ENCODE results near the gene KCTD16. TPM values are rescaled to one million over a fixed set of nuclear protein-coding genes. Genes with fewer than 3 reads are reported as not detected.
A peak's percentile ranks its signal among the peaks of the same experiment; 100 is the strongest.

The KCTD16 gene
- total RNA-seq, 1 experiment from 2014 or later: not detected

DNA sequence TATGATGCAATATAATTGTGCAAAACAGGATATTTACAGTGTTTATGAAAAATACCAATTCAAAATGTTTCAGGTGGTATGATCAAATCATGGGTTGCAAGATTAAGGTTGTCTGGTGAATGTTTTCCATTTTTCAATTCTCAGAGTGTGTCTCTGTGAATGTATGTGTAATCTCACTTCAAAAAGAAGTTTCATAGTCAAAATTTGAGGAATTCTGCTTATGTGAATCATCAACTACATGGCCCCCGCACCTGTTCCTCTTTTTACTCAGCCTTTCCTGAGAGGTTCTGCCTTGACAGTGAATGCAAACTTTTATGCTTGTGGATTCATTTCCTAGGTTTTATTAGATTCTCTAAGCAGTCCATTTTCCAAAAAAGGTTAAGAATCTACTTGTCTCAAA lies 32.1 kb downstream of the KCTD16 start:
- in situ Hi-C loops (cut with HindIII; ENCODE audit: low sequenced_read_pairs): no loop called here
- no peak for DNase-seq (ENCODE audit: low spot score)

DNA sequence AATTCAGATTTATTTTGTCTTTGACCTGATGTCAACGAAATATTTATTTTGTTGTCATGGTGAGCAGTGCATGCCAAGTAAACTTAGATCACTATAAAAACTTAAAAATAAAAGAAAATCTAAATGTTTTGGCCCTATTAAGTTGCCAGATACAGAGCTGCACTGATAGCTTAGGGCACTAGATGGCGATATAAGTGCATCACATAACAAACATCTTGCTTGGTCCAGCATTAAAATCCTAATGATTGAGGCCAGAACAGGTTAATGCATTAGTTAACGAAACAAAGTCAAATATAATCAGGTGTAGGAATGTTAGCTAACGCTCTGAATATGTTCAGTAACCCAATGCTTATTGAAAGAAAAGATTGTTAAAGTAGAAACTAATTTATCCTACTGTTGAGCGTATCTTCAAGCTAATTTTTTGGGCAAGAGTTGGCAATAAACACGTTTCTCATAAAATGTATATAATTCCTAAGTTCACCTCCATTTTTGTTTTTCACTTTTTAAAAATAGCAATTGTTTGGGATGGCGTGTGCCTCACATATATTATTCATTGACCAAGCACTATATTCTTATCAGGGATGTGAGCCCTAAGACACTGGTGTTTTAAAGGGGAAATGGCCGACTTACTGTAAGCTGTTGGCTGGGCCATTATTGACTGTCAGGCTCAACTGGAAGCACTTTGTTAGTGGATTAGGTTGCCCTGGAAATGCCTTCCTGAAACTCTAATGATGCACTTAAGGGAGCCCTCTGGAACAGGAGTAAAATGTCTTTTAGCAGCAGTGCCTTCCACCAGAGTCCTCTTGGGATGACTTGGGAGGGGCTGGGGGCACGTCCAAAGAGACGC lies 33.3 kb downstream of the KCTD16 start:
- DNase-seq (ENCODE audit: low spot score): peak; percentile 71
- in situ Hi-C loops (cut with HindIII; ENCODE audit: low sequenced_read_pairs): no loop called here

DNA sequence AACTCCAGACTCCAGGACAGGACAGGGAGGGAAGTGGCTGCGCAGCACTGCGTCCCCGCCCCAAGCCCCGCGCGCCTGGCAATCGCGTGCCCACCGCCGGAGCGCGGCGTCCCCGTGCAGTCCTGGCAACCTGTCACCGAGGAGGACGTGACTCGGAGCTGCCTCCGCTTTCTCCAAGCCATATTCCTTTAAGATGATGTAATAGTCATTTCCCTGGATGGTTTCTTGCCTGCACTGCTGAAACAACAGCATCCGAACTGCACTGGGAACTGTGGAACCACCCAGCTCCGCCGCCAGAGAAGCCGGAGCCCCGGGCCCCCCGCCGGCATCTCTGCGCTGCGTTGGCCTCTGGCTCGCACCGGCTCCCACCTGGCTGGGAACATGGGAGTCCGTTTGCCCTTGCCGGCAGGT lies 34.5 kb downstream of the KCTD16 start:
- DNase-seq (ENCODE audit: low spot score): peak; percentile 8
- in situ Hi-C loops (cut with HindIII; ENCODE audit: low sequenced_read_pairs): no loop called here

DNA sequence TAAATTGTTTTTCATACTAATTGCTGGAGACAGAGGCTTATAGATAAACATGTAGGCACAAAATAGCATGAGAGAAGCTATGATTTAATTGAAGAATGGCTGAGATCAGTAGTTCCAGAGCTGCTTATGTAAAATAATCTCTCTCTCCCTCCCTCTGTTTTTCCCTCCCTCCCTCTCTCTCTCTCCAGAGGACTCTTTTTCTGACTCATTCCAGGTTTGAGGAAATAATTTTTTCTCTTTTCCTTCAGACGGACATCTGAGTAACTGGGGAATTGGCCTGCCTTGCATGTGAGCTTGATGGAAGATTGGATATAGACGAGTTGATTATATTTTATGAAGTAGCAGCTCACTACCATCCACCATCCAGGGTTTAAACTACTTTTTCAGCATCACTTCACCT lies 35.5 kb downstream of the KCTD16 start:
- in situ Hi-C loops (cut with HindIII; ENCODE audit: low sequenced_read_pairs): no loop called here
- no peak for DNase-seq (ENCODE audit: low spot score)

DNA sequence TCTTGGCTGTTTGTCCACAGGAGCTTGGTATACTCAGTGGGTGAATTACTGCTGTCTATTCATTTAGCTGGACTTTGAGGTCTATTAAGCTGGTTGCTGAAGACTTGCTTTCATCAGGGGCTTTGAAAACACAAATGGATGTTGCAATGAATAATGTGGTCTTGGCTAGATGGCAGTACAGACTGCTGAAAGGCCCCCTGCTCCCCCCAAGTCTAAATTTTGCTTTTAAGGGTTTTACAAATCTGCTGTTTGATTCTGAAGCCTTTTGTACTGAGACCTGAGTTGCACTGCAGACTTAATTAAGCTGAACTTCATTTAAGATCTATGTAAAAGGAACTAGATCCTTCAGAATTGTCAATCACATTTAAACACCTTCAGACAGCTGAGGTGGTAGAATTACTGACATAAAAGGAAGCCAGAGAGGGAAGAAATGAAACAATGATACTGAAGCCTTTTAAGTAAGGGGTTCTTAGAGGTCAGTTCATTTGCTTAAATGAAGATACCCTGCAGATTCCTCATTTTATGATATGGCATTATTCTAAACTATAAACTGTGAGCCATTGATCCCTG lies 37.3 kb downstream of the KCTD16 start:
- no peak for DNase-seq (ENCODE audit: low spot score)
- in situ Hi-C loops (cut with HindIII; ENCODE audit: low sequenced_read_pairs): no loop called here

DNA sequence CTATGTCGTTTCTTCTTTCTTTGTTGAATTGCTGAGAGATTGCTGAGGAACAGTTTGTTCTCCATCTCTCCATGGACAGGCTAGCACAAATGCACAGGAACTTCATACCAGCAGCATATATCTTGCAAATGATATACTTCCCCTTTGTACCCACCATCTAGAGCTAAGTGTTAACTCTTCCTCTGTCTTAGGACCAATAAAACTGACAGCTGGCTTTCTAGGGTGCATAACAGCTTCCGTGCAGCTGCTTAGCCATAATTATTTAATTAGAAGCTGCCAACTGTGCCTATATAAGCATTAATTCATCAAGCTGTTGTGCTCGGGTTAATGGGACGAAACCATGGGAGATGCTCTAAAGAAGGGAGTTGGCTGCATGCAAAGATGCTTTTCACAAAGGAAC lies 38.7 kb downstream of the KCTD16 start:
- in situ Hi-C loops (cut with HindIII; ENCODE audit: low sequenced_read_pairs): no loop called here

DNA sequence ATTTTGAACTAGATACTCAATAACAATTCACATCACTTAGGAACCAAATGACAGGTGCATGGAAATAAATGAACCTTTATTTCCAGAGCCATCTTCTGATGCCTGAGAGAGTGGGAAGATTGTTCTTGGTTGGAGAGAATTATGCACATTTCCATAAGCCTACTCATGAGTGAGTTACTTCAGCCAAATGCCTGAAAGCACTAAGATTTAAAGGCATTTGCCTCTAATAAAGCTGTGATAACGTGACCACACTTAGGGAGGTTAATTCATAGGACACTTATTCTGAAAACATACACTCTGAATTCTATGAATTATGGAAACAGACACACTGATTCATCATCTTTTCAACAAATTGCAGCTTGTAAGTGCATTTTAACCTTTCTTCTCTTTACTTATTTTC lies 40.0 kb downstream of the KCTD16 start:
- no peak for DNase-seq (ENCODE audit: low spot score)
- in situ Hi-C loops (cut with HindIII; ENCODE audit: low sequenced_read_pairs): no loop called here

More for the DNA sequence above, 38.7 kb downstream of the KCTD16 start:
- no peak for DNase-seq (ENCODE audit: low spot score)

DNA sequence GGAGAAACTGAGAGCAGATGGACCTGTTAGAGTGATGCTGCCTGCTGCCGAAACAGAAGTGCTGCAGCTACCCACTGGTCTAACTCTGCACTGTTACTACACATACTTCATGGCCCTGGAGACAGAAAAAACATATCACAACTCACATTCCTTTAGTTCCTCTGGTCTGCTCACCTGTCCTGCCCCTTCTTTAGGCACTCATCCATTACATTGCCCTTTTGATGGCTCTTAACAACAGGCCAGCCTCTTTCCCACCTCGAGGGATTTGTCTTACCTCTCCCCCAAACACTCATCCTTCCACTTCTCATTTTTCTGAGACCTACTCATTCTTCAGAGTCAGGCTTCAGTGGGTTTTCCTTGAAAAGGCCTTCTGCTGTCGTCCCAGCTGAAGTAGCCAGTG lies 49.2 kb downstream of the KCTD16 start:
- no peak for DNase-seq (ENCODE audit: low spot score)
- in situ Hi-C loops (cut with HindIII; ENCODE audit: low sequenced_read_pairs): no loop called here

DNA sequence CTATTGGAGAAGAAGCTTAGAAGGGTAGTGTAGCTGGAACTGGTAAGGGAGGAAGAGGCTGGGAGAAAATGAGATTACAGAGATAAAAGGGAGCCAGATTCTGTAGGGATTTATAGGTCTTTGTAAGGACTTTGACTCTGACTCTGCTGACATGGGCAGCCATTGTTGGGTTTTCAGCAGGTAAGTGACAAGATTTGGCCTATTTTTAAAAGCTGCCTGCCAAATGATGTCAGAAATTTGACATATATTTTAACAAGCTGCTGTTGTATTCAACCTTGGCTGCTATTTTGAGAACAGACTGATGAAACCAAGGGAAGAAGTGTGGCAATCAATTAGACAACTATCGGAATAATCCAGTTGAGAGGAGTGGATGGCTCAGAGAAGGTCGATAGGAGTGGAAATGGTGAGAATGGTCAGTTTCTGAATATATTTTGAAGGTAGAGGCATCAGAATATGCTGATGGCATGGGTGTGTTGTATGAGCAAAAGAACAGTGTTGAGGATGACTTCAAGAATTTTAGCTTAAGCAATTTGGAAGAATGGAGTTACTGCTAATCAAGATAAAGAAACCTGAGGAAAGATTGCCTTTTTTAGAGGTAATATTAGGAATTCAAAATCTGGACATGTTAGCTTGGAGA lies 56.8 kb downstream of the KCTD16 start:
- in situ Hi-C loops (cut with HindIII; ENCODE audit: low sequenced_read_pairs): no loop called here

DNA sequence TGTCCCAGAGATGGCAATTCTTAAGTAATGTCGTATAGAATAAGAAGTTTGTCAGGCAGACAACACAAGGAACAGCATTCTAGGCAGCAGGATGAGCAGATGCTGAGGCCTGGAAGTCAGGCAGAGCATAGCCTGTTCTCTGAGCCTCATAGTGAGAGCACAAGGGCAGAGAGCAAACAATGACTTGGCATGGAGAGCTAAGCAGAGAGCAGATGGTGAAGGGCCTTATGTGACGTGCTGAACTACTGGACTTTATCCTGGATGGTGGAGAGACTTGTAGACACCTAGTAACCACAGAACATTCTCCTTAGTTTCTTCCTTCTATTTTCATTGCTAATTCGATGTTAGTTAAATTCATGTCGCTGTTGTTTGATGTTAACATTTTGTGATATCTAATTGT lies 60.1 kb downstream of the KCTD16 start:
- in situ Hi-C loops (cut with HindIII; ENCODE audit: low sequenced_read_pairs): no loop called here
- DNase-seq (ENCODE audit: low spot score): no peak

More for the DNA sequence above, 56.8 kb downstream of the KCTD16 start:
- no peak for DNase-seq (ENCODE audit: low spot score)

DNA sequence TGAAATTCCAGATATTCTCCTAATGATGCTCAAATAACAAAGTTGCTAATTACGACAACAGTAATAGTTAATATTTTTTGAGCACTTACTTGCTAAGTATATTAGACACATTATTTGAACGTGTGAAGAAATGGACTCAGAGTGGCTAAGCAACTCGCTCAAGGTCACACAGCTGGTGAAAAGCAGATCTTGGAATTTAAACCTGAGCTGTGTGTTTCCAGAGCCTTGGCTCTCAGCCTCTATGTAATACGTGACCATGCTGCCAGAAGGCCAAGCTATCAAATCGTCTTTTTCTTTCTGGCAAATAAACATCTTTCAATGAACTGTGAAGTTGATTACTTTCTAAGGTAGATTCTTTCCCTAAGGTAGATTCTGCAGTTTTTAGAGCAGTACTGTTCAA lies 61.6 kb downstream of the KCTD16 start:
- DNase-seq (ENCODE audit: low spot score): no peak
- in situ Hi-C loops (cut with HindIII; ENCODE audit: low sequenced_read_pairs): no loop called here

DNA sequence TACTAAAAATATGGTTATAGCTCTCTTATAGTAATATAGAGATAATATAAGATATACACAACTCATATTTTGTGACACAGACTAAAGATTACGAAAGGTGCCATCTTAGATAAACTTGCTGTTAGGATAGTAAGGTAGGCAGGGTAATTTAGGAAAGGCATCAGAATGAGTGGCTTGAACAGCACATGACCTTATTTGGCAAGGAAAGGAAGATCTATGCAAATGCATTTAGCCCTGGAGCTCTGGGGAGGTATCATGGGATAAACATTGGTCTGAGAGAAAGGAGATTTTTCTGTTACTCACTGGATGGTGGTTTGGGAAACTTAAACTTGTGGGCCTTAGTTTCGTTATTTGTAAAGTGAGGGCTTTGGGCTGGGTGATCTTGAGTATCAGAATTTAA lies 65.8 kb downstream of the KCTD16 start:
- no peak for DNase-seq (ENCODE audit: low spot score)
- in situ Hi-C loops (cut with HindIII; ENCODE audit: low sequenced_read_pairs): no loop called here

DNA sequence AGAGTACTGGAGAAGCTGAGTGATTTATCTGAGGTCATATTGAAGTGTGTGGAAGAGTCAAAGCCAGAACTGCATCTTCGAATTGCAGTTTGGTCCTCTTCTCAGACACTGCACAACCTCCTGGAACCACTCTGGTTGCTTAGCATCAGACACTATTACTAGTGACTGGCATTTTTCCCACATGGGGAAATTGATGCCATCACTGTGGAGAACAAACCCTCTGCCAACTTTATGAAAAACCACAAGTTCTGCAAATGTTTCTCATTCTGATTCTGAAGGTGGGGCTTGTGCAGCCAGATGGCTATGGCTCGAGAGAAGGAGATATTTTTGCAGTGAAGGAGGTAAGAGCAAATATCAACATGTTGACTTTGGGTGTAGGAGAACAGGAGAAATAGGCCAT lies 67.2 kb downstream of the KCTD16 start:
- in situ Hi-C loops (cut with HindIII; ENCODE audit: low sequenced_read_pairs): no loop called here
- DNase-seq (ENCODE audit: low spot score): no peak

DNA sequence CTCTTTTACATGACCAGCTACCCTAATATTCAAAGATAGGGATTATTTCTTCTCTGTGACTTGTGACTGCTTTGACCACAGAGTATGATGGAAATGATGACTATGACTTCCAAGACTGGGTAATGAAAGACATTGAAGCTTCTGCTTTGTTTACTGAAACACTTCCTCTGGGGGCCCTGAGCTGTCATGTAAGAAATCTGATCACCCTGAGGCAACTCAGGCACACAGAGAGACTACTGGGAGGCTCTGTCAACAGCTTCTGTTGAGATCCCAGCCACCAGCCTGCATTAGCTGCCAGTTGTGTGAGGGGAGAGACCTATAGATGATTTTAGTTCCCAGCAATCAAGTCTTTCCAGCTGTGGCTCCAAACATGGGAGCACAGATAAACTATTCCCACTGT lies 76.5 kb downstream of the KCTD16 start:
- DNase-seq (ENCODE audit: low spot score): no peak
- in situ Hi-C loops (cut with HindIII; ENCODE audit: low sequenced_read_pairs): no loop called here

DNA sequence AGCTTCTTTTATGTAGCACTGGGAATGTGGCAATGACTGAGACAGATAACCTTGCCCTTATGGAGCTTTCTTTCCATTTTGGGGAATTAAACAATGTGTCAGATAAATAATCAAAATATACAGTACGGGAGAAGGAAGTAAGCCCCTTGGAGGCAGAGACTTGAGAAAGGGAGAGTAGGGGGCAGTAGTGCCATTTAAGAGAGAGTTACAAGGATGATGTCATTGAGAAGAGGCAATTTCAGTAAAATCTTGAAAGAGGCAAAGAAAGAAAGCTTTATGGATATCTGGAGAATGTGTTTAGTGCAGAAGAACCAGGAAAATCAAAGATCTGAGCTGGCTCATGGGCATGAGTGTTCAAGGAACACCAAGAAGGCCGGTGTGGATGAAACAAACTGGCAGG lies 77.3 kb downstream of the KCTD16 start:
- in situ Hi-C loops (cut with HindIII; ENCODE audit: low sequenced_read_pairs): no loop called here
- DNase-seq (ENCODE audit: low spot score): no peak

DNA sequence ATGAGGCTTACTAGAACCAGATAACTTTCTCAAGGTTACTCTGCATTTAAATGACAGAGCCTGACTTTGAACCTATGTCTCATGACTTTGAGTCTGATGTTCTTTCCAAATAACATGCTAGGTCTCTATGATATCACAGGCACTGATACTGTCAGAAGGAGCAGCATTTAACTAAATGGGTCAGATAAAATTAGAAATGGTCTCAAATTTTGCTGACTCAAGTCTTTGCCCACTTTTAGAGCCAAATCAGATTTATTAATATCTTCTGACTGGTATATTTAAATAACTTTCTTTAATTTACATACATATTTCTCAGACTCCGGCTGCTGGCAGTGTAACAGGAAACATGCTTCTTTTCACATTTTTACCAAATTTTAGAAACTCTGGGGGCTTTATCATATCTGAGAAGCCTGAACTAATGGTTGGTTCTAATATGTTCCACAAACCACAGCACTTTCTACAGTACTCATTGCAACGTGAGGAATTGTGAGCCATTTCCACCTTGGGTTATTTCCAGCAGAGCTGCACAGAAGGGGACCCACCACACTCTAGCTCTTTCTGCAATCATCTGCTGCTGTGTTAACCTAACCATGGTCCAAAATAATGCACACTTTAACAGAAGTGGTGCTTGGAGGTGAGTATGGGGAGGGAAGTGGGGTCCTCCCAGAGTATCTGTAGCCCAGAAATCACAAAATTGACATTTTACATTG lies 79.2 kb downstream of the KCTD16 start:
- in situ Hi-C loops (cut with HindIII; ENCODE audit: low sequenced_read_pairs): no loop called here
- no peak for DNase-seq (ENCODE audit: low spot score)

DNA sequence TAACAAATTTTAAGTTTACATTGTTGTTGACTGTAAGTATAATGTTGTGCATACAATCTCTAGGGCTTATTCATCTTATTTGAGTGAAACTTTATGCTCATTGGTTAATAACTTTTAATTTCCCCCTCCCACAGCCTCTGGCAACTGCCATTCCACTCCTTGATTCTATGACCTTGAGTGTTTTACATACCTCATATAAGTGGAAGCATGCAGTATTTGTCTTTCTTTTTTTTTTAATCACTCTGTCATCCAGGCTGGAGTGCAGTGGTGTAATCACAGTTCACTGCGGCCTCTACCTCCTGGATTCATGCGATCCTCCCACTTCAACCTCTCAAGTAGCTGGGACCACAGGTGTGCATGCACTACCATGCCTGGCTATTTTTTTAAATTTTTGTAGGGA lies 83.9 kb downstream of the KCTD16 start:
- in situ Hi-C loops (cut with HindIII; ENCODE audit: low sequenced_read_pairs): no loop called here
- no peak for DNase-seq (ENCODE audit: low spot score)

DNA sequence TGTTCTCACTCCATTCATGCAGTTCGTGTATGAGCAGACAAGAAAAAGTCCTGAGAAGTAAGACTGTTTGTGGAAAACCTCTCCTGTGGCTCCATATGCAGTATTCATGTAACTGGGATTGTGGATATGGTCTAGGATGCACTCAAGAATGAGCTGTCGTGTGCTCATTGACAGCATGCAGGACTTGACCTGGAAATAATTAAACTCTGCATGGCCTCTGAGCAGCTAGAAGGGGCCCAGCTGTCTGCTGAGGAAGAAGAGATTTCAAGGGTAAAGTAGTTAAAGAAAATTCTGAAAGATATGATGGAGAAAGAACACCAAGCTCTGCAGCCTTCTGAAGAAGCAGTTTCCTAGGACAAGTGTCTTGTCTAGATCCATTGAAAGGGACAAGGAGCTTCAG lies 89.4 kb downstream of the KCTD16 start:
- DNase-seq (ENCODE audit: low spot score): no peak
- in situ Hi-C loops (cut with HindIII; ENCODE audit: low sequenced_read_pairs): no loop called here

DNA sequence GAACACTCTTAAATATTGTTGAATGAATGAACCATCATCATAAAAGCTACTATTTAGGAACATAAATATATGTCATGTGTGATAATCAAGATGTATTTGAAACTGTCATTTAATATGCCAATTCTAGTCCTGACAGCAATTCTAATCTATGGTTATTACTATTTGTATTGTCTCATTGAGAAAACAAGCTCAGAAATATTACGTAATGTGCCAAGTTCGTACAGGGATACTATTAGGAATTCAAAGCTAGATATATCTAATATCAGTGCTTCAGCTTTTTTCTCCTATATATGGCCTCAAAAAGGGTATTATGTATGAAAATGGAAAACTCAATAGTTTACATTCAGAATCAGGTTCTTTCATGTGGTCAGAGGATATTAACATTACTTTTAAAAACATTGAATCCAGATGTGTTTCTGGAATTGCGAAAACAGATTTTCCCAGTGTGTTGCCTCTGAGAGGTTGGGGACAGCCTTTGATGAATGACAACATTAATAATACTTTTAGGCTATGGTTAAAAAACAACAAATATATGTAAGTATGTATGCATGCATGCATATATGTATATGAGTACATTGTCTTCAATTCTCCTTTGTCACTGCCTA lies 95.1 kb downstream of the KCTD16 start:
- no peak for DNase-seq (ENCODE audit: low spot score)
- in situ Hi-C loops (cut with HindIII; ENCODE audit: low sequenced_read_pairs): no loop called here

All from G401 (cell line).